Measurements from ENCODE around the gene ZNF343. TPM values are rescaled to one million over a fixed set of nuclear protein-coding genes. Genes with fewer than 3 reads are reported as not detected.

The ZNF343 gene
- total RNA-seq, 2 experiments from 2014 or later, result 5.0 to 5.1 TPM

GRCh38 chr20:2449386-2449785 is 59.3 kb downstream of the ZNF343 start:
- no peaks in the 10 kb centered on the region for H3K27me3 ChIP-seq (ENCODE audit: control insufficient read depth in 1 of 2, insufficient read depth in 2 of 2, low read length in 2 of 2)
- no peak overlapping the region for H3K27ac ChIP-seq (ENCODE audit: low read depth in 1 of 2, low read length in 2 of 2)
- Mint-ChIP-seq H3K4me3 (no peak overlapping the region), H3K9me3 (no peaks in the 10 kb centered on the region), H3K27me3 (no peaks in the 10 kb centered on the region), H3K4me1 (ENCODE audit: low read depth) (peaks cover 6% of the 10 kb centered on the region), H3K27ac (no peak overlapping the region), H3K36me3 (ENCODE audit: low read depth) (no peaks in the 10 kb centered on the region)
- H3K4me3 ChIP-seq (ENCODE audit: low read length), result no peak overlapping the region
- no peak for ATAC-seq (ENCODE audit: poor library complexity)
- peaks cover 2% of the 10 kb centered on the region for H3K4me1 ChIP-seq (ENCODE audit: insufficient read depth, low read length)
- ChIA-PET CTCF (no interaction called here), POLR2A (no interaction called here)
- TF ChIP-seq CTCF (IDR thresholded peaks at IDR 0.05), result no peak
- peaks cover 0 to 6% of the 10 kb centered on the region in 2 experiments for H3K9me3 ChIP-seq (ENCODE audit: control insufficient read depth in 1 of 2, insufficient read depth in 1 of 2, low read length in 2 of 2)
- H3K36me3 ChIP-seq (ENCODE audit: insufficient read depth, low read length), result no peaks in the 10 kb centered on the region
- intact Hi-C loops (cut with DNase I, micrococcal nuclease), result no loop called here
- DNase-seq, result peak in 1 of 14 experiments; percentile 34

- intact Hi-C loops (cut with DNase I, micrococcal nuclease), result no loop called here
- H3K36me3 Mint-ChIP-seq (ENCODE audit: low read depth), result no peaks in the 10 kb centered on the region
- H3K4me1 Mint-ChIP-seq (ENCODE audit: low read depth), result peaks cover 6% of the 10 kb centered on the region
- H3K4me3 Mint-ChIP-seq, result no peak overlapping the region
- CTCF ChIA-PET, result no interaction called here
- no peak for TF ChIP-seq CTCF (IDR thresholded peaks at IDR 0.05)
- no peak overlapping the region for H3K27ac ChIP-seq (ENCODE audit: low read depth in 1 of 2, low read length in 2 of 2)
- H3K4me3 ChIP-seq (ENCODE audit: low read length), result no peak overlapping the region
- H3K9me3 ChIP-seq (ENCODE audit: control insufficient read depth in 1 of 2, insufficient read depth in 1 of 2, low read length in 2 of 2), result peaks cover 0 to 6% of the 10 kb centered on the region in 2 experiments
- no peaks in the 10 kb centered on the region for H3K9me3 Mint-ChIP-seq
- H3K27ac Mint-ChIP-seq, result no peak overlapping the region
- no peak for ATAC-seq (ENCODE audit: poor library complexity)
- peak in 2 of 14 experiments; percentile 30 to 45 for DNase-seq
- POLR2A ChIA-PET, result interaction anchor here (1.4 kb wide), 1 partner anchor 24 kb away, joined by 3 read pairs; the partner anchor contains the start of gene SNRPB
- no peaks in the 10 kb centered on the region for H3K36me3 ChIP-seq (ENCODE audit: insufficient read depth, low read length)
- H3K27me3 ChIP-seq (ENCODE audit: control insufficient read depth in 1 of 2, insufficient read depth in 2 of 2, low read length in 2 of 2), result no peaks in the 10 kb centered on the region
- no peaks in the 10 kb centered on the region for H3K27me3 Mint-ChIP-seq
- peaks cover 2% of the 10 kb centered on the region for H3K4me1 ChIP-seq (ENCODE audit: insufficient read depth, low read length)
These were observed 61.9 kb downstream of the ZNF343 start for GRCh38 chr20:2446845-2447244.

Other genes with a start within 250 kb of the ZNF343 start
- gene TGM3, start 212.9 kb downstream of the ZNF343 start, total RNA-seq, result not detected
- not detected for gene TGM6, start 128.0 kb downstream of the ZNF343 start, total RNA-seq
- 100 to 1,000 TPM; 146 to 147 TPM for gene SNRPB, start 38.1 kb downstream of the ZNF343 start, total RNA-seq
- not detected for gene TMC2, start 27.7 kb upstream of the ZNF343 start, total RNA-seq
- gene NOP56, start 143.7 kb upstream of the ZNF343 start, total RNA-seq, result 100 to 1,000 TPM; 261 to 262 TPM
- gene IDH3B, start 155.3 kb upstream of the ZNF343 start, total RNA-seq, result 100 to 1,000 TPM; 171 to 181 TPM
- 1 to 10 TPM; 4.2 to 5.1 TPM for gene EBF4, start 183.9 kb upstream of the ZNF343 start, total RNA-seq

Data from CD4-positive, alpha-beta T cell (primary cell).